HL-60/S4 treated with retinoic acid at 250 ng/mL for 4 days and 3 days (cell line): ENCODE data around the gene PDE6H.

Experiments used
- in situ Hi-C: fragments of 300-500 bp; cut with MboI; formaldehyde crosslinking; loops from 2 replicates; pipeline ENCODE4 v1.7.0; 2022; ENCODE audit warnings: low sequenced_read_pairs

The PDE6H gene

GRCh38 chr12:14972816-14973215 lies at the start of gene PDE6H:
Gene PDE6H (plus strand): TSS chr12:14973042. CDS start chr12:14978013, 4,971 bp downstream.
- in situ Hi-C loops, result no loop called here

- in situ Hi-C loops, result no loop called here
Observed at GRCh38 chr12:14923944-14924343, 48.9 kb upstream of the PDE6H start.

- in situ Hi-C loops, result no loop called here
Observed at GRCh38 chr12:14924541-14924940, 48.3 kb upstream of the PDE6H start.

- in situ Hi-C loops, result no loop called here
Observed at GRCh38 chr12:14927267-14927666, 45.6 kb upstream of the PDE6H start.

GRCh38 chr12:14928931-14929330 lies 43.9 kb upstream of the PDE6H start:
- in situ Hi-C loops, result no loop called here

- in situ Hi-C loops, result no loop called here
Observed at GRCh38 chr12:14930299-14930698, 42.5 kb upstream of the PDE6H start.

- in situ Hi-C loops, result no loop called here
Observed at GRCh38 chr12:14931359-14931758, 41.5 kb upstream of the PDE6H start.

GRCh38 chr12:14931791-14932560 lies 40.9 kb upstream of the PDE6H start:
- in situ Hi-C loops, result no loop called here

- in situ Hi-C loops, result no loop called here
Observed at GRCh38 chr12:14934511-14934910, 38.3 kb upstream of the PDE6H start.

- in situ Hi-C loops, result no loop called here
Observed at GRCh38 chr12:14935031-14935430, 37.8 kb upstream of the PDE6H start.

- in situ Hi-C loops, result no loop called here
Observed at GRCh38 chr12:14936224-14936861, 36.5 kb upstream of the PDE6H start.

- in situ Hi-C loops, result no loop called here
Observed at GRCh38 chr12:14937014-14937413, 35.8 kb upstream of the PDE6H start.

GRCh38 chr12:14937689-14938088 lies 35.2 kb upstream of the PDE6H start:
- in situ Hi-C loops, result no loop called here

GRCh38 chr12:14938301-14938700 lies 34.5 kb upstream of the PDE6H start, which contains the start of gene ERP27:
Gene ERP27 (minus strand): TSS chr12:14938537. CDS start chr12:14938508, 29 bp downstream.
- in situ Hi-C loops, result no loop called here

GRCh38 chr12:14941369-14941768 lies 31.5 kb upstream of the PDE6H start:
- in situ Hi-C loops, result no loop called here

GRCh38 chr12:14942196-14942931 lies 30.5 kb upstream of the PDE6H start:
- in situ Hi-C loops, result no loop called here

- in situ Hi-C loops, result no loop called here
Observed at GRCh38 chr12:14946162-14946561, 26.7 kb upstream of the PDE6H start.

GRCh38 chr12:14946861-14947260 lies 26.0 kb upstream of the PDE6H start:
- in situ Hi-C loops, result no loop called here

- in situ Hi-C loops, result no loop called here
Observed at GRCh38 chr12:14948672-14949071, 24.2 kb upstream of the PDE6H start.

GRCh38 chr12:14949631-14950030 lies 23.2 kb upstream of the PDE6H start:
- in situ Hi-C loops, result no loop called here

GRCh38 chr12:14950421-14950820 lies 22.4 kb upstream of the PDE6H start:
- in situ Hi-C loops, result no loop called here
